Astrocyte of the cerebellum (primary cell): Measurements from ENCODE around the gene CSTF2.
"Not testable (repeated sequence)": the region's sequence is repeated elsewhere in the genome, so short reads cannot be mapped to it uniquely, and the experiment has no call there.

Experiments
- DNase-seq: peaks from one replicate; pipeline ENCODE4 v3.0.0-alpha.2; 2011; ENCODE audit warnings: low read depth
- H3K4me3 ChIP-seq: 2 replicates; pipeline ENCODE4 v1.5.1; 2011; ENCODE audit warnings: mild to moderate bottlenecking, low read depth, low read length, moderate library complexity
- in situ Hi-C: cut with HindIII; loops from 2 replicates; pipeline ENCODE4 v1.10.0; 2017; ENCODE audit warnings: low sequenced_read_pairs
- TF ChIP-seq, protein P1 (sequence below): IDR thresholded peaks from 2 replicates; pipeline ENCODE4 v1.5.1; 2012; ENCODE audit warnings: low read length, low read depth, moderate library complexity, mild to moderate bottlenecking; ENCODE audit errors: missing control alignments

Gene CSTF2

GRCh38 chrX:100819837-100820666 lies at the start of gene CSTF2:
Gene CSTF2, plus strand, starts transcription at chrX:100820391. Its CDS starts 26 bp downstream, at chrX:100820417.
- in situ Hi-C loops: no loop called here
- peak within 1 kb of the TSS; percentile 72 for H3K4me3 ChIP-seq
- peak; percentile 47 for DNase-seq
- TF ChIP-seq, protein P1, sequence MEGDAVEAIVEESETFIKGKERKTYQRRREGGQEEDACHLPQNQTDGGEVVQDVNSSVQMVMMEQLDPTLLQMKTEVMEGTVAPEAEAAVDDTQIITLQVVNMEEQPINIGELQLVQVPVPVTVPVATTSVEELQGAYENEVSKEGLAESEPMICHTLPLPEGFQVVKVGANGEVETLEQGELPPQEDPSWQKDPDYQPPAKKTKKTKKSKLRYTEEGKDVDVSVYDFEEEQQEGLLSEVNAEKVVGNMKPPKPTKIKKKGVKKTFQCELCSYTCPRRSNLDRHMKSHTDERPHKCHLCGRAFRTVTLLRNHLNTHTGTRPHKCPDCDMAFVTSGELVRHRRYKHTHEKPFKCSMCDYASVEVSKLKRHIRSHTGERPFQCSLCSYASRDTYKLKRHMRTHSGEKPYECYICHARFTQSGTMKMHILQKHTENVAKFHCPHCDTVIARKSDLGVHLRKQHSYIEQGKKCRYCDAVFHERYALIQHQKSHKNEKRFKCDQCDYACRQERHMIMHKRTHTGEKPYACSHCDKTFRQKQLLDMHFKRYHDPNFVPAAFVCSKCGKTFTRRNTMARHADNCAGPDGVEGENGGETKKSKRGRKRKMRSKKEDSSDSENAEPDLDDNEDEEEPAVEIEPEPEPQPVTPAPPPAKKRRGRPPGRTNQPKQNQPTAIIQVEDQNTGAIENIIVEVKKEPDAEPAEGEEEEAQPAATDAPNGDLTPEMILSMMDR: no peak

GRCh38 chrX:100796371-100796770 lies 23.8 kb upstream of the CSTF2 start:
- in situ Hi-C loops, DNase-seq, H3K4me3 ChIP-seq: not testable (repeated sequence)

DNA sequence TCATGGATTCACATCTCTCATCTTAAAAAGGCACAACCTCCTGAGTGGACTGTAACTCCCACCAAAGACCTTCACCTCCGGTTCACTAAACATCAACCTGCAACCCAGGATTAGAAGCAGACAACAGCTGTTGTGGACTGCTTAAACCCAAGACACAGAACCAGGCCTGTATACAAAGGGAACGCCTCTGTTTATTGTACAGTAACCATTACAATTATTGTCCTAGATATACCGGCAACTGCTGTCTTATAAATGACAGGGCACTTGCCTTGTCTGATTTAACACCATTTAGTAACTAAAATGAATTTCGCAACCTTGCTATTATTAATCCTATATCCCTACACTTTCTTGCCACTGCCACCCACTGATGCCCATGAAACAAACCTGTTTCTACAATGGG lies 22.8 kb upstream of the CSTF2 start:
- TF ChIP-seq, protein P1: no peak
- no peak for DNase-seq
- in situ Hi-C loops: no loop called here
- H3K4me3 ChIP-seq: no peak overlapping the region

DNA sequence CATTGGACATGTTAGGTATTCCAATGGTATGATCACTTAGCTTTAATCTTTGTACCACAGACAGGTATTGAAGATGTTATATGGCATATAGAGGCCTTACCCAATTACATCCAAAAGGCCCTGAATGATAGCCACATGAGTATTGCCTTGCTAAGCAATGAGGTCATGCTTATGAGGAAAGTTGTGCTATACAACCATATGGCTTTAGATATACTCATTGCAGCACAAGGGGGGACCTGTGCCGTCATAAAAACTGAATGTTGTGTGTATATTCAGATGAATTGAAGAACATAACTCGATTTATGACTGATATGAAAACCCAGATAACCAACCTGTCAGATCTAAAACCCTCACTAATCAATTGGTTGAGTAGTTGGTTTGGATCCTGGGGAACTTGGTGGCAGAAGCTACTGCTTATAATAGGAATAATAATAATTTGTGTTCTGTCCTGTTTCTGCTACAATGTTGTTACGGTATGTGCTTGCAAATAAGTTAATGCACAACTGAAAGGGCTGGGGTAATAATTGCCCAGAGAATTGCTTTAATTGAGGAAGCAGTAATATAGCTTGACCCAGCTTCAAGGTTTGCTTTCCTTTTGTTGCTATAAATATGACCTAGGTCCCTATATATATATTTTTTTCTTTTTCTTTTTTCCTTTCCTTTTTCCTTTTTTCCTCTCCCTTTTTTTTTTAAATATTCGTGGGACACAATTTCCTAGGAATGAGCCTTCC lies 21.5 kb upstream of the CSTF2 start:
- H3K4me3 ChIP-seq: no peak overlapping the region
- TF ChIP-seq, protein P1: no peak
- in situ Hi-C loops: no loop called here
- no peak for DNase-seq

DNA sequence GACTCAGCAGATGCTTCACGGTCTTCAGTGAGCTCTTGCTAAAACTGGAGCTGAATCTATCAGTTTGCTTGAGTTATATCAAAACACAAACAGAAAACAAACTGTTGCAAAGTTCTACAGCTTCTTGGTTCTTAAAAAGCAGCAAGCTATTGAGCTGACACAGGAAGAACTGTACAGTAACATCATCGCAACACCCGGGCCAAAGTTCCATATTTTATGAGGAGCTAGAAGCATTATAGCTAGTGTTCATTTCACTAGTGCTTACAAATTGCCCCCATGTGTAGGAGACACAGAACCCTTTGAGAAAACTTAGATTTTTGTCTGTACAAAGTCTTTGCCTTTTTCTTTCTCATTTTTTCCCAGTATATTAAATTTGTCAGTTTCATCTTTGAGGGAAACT lies 17.3 kb upstream of the CSTF2 start:
- TF ChIP-seq, protein P1: no peak
- in situ Hi-C loops: no loop called here
- H3K4me3 ChIP-seq: no peak overlapping the region
- no peak for DNase-seq

DNA sequence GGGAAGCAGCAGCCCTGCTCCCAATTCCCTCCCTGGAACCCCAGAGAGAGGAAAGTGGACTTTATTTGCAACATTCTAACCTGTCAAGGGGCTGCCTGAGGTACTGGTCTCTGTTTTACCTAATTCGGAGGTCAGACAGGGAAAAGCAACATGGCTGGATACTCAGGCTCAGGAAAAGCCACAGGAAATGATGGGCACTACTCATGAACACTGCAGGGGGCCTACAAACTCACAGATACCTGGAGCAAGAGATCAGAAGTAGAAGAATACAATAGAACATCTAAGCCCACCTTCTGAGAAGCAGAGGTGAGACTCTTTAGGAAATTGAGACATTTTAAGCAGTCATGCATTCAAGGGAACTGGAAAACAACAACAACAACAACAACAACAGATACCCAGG lies 15.4 kb upstream of the CSTF2 start:
- in situ Hi-C loops: no loop called here
- no peak for DNase-seq
- TF ChIP-seq, protein P1: no peak
- H3K4me3 ChIP-seq: no peak overlapping the region

GRCh38 chrX:100808265-100808664 lies 11.9 kb upstream of the CSTF2 start:
- DNase-seq, H3K4me3 ChIP-seq, in situ Hi-C loops: not testable (repeated sequence)
